Progenitor cell of endocrine pancreas (in vitro differentiated cells): ENCODE data around the gene CLCN6. TPM values are rescaled to one million over a fixed set of nuclear protein-coding genes. Genes with fewer than 3 reads are reported as not detected.

Experiments used
- DNase-seq: peaks from one replicate; pipeline ENCODE4 v3.0.0; 2021; ENCODE audit warnings: low spot score; ENCODE audit not compliant: unreplicated experiment
- H3K27ac Mint-ChIP-seq: 2 replicates; pipeline ENCODE4 v1.8.0; 2021; ENCODE audit warnings: mild to moderate bottlenecking, moderate library complexity, mixed read lengths
- H3K27me3 Mint-ChIP-seq: 2 replicates; pipeline ENCODE4 v1.8.0; 2021; ENCODE audit warnings: mixed read lengths
- H3K36me3 Mint-ChIP-seq: 2 replicates; pipeline ENCODE4 v1.8.0; 2022; ENCODE audit warnings: mixed read lengths; ENCODE audit not compliant: insufficient read depth
- H3K4me1 Mint-ChIP-seq: 2 replicates; pipeline ENCODE4 v1.8.0; 2021; ENCODE audit warnings: low read depth, mixed read lengths
- H3K4me3 Mint-ChIP-seq: 2 replicates; pipeline ENCODE4 v1.8.0; 2021; ENCODE audit warnings: low read depth, mild to moderate bottlenecking, moderate library complexity, mixed read lengths
- H3K9me3 Mint-ChIP-seq: 2 replicates; pipeline ENCODE4 v1.8.0; 2021; ENCODE audit warnings: low read depth, mixed read lengths
- total RNA-seq: library from RNA; stranded (reverse); gene quantifications from 2 replicates; pipeline ENCODE4 v1.2.1, GENCODE V29; 2021
- TF ChIP-seq, protein P1 (sequence below): fragments of 200-600 bp; sonication (generic); IDR thresholded peaks from one replicate; pipeline ENCODE4 v1.5.0; 2021; ENCODE audit warnings: antibody characterized with exemption, mild to moderate bottlenecking; ENCODE audit not compliant: unreplicated experiment

Gene CLCN6
- total RNA-seq, 1 donor from 2014 or later: 44.3 TPM

DNA sequence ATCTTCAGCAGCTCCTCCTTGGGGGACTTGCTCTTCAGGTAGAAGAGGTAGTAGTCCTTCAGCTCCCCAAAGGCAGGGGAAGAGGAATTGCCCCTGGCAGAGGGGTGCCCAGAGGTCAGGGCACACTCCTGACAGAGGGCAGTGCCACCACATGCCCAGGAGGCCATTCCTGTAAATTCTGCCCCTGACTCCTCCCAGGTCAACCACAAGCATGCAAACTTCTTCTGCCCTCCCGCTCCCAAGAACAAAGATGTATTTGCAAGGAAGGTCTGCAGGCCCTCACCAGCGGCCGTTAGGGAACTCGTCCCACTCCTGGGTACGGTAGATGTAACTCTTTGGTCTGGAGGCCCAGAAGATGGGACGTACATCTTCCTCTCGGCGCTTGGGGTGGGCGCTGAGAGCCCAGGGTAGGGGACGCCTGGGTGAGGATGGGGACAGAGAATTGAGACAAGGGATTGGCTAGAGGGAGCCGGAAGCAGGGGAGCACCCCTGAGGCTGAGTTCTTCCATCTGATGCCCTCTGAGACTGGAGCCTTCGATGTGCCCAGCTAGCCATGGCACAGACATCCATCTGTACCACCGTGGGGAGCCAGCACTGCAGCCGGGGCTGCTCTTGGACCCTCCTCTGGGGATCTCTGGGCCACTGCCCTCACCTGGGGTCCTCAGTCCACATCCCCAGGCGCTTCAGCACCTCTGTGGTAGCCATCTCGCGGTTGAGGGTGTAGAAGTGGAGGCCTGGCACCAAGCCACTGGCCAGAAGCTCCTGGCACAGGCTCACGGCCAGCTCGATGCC lies 11.3 kb upstream of the CLCN6 start:
- no peaks in the 10 kb centered on the region for H3K4me1 Mint-ChIP-seq
- no peak overlapping the region for H3K4me3 Mint-ChIP-seq
- peaks cover 15% of the 10 kb centered on the region for H3K36me3 Mint-ChIP-seq
- no peak for DNase-seq
- H3K27me3 Mint-ChIP-seq: no peaks in the 10 kb centered on the region
- H3K27ac Mint-ChIP-seq: no peak overlapping the region
- no peaks in the 10 kb centered on the region for H3K9me3 Mint-ChIP-seq
- TF ChIP-seq, protein P1, sequence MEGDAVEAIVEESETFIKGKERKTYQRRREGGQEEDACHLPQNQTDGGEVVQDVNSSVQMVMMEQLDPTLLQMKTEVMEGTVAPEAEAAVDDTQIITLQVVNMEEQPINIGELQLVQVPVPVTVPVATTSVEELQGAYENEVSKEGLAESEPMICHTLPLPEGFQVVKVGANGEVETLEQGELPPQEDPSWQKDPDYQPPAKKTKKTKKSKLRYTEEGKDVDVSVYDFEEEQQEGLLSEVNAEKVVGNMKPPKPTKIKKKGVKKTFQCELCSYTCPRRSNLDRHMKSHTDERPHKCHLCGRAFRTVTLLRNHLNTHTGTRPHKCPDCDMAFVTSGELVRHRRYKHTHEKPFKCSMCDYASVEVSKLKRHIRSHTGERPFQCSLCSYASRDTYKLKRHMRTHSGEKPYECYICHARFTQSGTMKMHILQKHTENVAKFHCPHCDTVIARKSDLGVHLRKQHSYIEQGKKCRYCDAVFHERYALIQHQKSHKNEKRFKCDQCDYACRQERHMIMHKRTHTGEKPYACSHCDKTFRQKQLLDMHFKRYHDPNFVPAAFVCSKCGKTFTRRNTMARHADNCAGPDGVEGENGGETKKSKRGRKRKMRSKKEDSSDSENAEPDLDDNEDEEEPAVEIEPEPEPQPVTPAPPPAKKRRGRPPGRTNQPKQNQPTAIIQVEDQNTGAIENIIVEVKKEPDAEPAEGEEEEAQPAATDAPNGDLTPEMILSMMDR: no peak

DNA sequence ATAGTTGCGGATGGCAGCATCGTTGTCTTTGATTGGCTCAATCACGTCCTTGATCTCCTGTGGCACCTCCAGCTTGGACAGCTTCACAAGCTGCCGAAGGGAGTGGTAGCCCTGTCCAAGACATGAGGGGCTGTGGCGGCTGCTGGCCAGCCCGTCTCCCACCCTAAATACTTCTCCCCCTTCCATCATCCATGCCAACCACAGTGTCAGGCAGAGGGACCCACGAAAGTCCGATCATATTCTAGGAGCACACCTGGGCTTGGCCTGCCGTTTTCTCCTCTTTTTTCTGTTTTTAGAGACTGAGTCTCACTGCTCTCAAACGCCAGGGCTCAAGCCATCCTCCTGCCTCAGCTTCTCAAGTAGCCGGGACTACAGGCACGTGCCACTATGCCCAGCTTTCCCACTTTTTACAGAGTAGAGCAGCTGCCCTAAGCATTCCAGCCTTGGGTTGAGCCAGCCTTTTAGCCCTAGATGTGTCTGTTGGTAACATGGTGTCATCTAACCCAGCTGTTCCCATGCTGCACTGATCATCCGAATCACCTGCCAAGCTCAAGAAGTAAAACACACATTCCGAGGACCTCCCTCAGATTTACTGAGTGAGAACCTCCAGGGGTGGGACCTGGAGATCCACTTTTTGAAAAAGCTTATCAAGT lies 10.6 kb upstream of the CLCN6 start:
- no peak for DNase-seq
- Mint-ChIP-seq H3K9me3 (no peaks in the 10 kb centered on the region), H3K4me3 (no peak overlapping the region), H3K27ac (no peak overlapping the region), H3K4me1 (no peaks in the 10 kb centered on the region), H3K27me3 (no peaks in the 10 kb centered on the region), H3K36me3 (peaks cover 18% of the 10 kb centered on the region)
- TF ChIP-seq, protein P1: no peak

DNA sequence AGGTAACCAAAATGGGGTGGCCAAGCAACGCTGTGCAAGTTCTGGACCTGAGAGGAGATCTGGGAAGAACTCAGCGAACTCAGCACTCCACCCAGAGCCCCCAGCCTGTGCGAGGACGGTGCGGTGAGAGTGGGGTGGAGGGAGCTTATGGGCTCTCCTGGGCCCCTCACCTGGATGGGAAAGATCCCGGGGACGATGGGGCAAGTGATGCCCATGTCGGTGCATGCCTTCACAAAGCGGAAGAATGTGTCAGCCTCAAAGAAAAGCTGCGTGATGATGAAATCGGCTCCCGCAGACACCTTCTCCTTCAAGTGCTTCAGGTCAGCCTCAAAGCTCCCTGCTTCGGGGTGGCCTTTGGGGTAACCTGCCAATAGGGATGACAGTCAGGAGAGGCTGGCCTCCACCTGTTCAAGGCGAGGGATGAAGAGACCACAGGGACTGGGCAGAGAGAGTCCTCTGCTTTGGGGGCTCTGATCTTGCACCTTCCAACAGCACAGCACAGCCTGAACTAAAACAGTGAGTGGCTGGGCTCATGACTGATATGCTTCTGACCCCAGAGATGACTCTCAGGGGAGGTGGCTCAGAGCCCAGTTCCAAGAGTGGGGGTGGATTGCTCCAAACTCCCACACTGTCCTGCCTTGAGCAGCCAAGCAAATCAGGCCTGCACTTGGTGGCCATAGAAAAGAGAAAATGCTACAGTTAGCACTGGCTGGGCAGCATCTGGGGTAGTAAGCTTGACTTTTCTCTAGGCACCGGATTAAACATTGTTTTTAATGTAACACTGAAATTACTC lies 9.8 kb upstream of the CLCN6 start:
- Mint-ChIP-seq H3K27me3 (no peaks in the 10 kb centered on the region), H3K4me3 (no peak overlapping the region), H3K36me3 (peaks cover 14% of the 10 kb centered on the region), H3K9me3 (no peaks in the 10 kb centered on the region), H3K27ac (no peak overlapping the region), H3K4me1 (no peaks in the 10 kb centered on the region)
- DNase-seq: no peak
- TF ChIP-seq, protein P1: no peak

DNA sequence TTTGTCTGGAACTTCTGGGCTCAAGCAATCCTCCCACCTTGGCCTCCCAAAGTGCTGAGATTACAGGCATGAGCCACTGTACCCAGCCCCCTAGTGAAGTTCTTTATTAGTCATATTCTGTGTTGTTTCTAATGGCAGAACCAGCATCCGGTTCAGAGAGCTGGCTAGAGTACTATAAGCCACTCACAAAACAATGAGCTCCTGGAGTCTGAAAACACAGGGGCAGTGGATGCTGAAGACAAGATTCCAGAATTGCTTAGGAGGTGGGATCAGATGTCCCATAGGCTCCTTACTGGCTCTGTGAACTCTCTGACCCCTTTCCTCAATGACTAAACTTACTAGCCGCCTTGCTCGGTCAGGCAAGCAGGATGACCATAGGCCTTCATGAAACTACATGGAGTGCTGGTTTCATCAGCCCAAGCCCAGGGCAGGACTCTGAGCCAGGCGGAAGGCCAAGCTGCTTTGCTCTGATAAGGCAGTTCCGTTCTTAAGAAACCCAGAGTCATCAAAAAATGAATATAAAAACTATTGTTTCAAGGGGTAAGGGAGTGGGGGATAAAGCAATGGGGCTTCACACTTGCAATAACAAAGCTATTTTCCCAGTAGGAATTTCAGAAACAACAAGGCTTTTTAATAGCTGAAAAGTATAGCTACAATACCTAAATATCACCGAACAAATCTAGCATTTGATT lies 8.3 kb upstream of the CLCN6 start:
- Mint-ChIP-seq H3K9me3 (no peaks in the 10 kb centered on the region), H3K27ac (no peak overlapping the region), H3K36me3 (peaks cover 8% of the 10 kb centered on the region), H3K27me3 (no peaks in the 10 kb centered on the region), H3K4me1 (peaks cover 3% of the 10 kb centered on the region), H3K4me3 (no peak overlapping the region)
- TF ChIP-seq, protein P1: no peak
- no peak for DNase-seq

DNA sequence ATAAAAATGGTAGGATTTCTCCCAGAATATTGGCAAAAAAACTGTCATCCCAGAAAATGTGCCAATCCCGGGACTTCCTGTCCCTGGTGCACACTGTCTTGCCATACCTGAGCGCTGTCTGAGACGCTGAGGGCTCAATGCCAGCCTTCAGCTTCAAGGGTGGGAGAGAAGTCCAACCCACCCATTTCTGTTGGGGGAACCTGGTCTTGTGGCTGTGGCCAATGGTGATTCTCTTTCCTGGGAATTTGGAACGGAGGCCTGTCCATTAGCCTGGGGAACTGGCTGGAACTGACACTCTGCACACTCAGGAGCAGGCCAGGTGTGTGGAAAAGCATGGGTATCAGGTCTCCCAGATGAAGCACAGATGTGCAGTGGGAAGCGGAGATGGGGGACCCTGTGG lies 6.9 kb upstream of the CLCN6 start:
- Mint-ChIP-seq H3K4me3 (no peak overlapping the region), H3K36me3 (peaks cover 8% of the 10 kb centered on the region), H3K4me1 (peaks cover 14% of the 10 kb centered on the region), H3K27me3 (no peaks in the 10 kb centered on the region), H3K27ac (no peak overlapping the region), H3K9me3 (no peaks in the 10 kb centered on the region)
- no peak for DNase-seq
- TF ChIP-seq, protein P1: no peak
